Measurements from ENCODE around the gene SNX24.
A peak's percentile ranks its signal among the peaks of the same experiment; 100 is the strongest.

Gene SNX24

DNA sequence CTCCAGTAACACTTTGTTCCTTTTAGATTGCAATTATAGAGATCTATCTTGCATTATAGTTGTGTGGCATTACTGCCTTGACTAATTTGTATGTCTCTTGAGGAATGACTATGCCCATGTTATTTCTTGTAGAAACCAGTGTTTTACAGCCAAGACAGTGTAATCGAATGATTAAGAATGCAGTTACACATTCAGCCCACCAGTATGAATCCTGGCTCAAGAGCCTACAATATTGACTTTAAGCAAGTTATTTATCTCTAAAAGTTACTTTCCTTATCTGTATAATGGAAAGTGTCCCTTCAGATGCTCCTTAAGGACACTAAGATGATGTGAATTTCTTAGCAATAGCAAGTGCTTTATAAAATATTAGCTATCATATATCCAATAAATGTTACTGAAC lies 9.7 kb upstream of the SNX24 start:
- no peak for DNase-seq (ENCODE audit: low spot score)
- POLR2A ChIA-PET (ENCODE audit: low non-redundant PET) = no interaction called here
- TF ChIP-seq, protein P1, sequence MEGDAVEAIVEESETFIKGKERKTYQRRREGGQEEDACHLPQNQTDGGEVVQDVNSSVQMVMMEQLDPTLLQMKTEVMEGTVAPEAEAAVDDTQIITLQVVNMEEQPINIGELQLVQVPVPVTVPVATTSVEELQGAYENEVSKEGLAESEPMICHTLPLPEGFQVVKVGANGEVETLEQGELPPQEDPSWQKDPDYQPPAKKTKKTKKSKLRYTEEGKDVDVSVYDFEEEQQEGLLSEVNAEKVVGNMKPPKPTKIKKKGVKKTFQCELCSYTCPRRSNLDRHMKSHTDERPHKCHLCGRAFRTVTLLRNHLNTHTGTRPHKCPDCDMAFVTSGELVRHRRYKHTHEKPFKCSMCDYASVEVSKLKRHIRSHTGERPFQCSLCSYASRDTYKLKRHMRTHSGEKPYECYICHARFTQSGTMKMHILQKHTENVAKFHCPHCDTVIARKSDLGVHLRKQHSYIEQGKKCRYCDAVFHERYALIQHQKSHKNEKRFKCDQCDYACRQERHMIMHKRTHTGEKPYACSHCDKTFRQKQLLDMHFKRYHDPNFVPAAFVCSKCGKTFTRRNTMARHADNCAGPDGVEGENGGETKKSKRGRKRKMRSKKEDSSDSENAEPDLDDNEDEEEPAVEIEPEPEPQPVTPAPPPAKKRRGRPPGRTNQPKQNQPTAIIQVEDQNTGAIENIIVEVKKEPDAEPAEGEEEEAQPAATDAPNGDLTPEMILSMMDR (conservative IDR thresholded peaks at IDR 0.05; ENCODE audit: low read depth) = no peak
- CTCF ChIA-PET = interaction anchor here (0.5 kb wide), 1 partner anchor 85 kb away, joined by 4 read pairs; no protein-coding TSS in a partner anchor
- no peak overlapping the region for H3K27ac ChIP-seq

DNA sequence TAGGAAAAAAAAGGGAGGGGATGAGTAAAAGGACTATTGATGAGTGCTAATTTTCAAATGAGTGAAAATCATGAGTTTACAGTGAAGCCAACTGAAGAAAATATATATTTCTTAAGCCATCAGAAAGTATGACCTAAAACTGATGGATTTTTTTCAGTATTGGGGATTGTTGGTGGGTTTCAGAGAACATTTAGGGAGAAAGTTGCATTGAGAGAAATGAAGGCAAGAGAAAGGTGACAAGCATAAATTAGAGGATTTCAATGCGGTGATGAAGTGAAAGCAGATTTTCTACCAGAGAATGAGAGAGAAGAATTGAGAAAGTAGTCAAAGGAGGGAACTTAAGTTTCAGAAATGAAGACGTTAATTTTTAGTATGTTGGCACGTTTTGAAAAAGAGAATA lies 8.5 kb upstream of the SNX24 start:
- ChIA-PET CTCF (no interaction called here), POLR2A (ENCODE audit: low non-redundant PET) (no interaction called here)
- no peak overlapping the region for H3K27ac ChIP-seq
- DNase-seq (ENCODE audit: low spot score) = no peak
- TF ChIP-seq, protein P1 (conservative IDR thresholded peaks at IDR 0.05; ENCODE audit: low read depth) = no peak

DNA sequence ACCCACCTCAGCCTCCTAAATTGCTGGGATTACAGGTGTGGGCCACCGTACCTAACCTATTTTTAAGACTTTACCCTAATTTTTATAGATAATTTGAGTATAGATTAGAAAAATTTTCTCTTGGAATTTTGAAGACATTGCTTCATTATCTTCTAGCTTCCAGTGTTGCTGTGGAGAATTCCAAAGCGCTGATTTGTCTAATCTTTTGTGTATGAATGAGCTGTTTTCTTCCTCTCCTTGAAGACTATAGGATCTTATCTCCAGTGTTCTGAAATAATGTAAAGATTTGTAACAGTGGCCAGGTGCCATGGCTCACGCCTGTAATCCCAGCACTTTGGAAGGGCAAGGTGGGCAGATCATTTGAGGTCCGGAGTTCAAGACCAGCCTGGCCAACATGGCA lies 5.7 kb upstream of the SNX24 start:
- CTCF ChIA-PET = interaction anchor here (1.0 kb wide), 1 partner anchor 66 kb away, joined by 4 read pairs; no protein-coding TSS in a partner anchor
- no peak for DNase-seq (ENCODE audit: low spot score)
- POLR2A ChIA-PET (ENCODE audit: low non-redundant PET) = no interaction called here

DNA sequence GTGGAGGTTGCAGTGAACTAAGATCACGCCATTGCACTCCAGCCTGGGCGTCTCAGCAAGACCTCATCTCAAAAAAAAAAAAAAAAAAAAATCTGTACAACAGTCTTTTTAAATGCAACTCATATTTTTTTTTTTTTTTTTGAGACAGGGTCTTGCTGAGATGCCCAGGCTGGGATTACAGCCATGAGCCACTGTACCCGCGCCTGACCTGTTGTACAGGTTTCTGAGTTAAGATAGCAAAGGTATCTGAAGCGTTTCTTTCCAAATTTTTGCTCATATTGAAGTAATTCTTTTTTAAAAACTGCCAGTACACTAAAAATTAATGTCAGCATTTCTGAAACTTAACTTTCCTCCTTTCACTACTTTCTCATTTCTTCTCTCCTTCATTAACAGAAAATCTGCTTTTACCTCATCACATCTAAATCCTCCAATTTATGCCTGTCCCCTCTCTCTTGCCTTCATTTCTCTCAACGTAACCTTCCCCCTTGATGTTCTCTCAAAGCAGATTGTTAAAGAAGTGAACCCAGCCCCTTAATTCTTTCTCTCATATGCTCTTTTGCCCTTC lies 3.3 kb upstream of the SNX24 start:
- TF ChIP-seq, protein P1 (conservative IDR thresholded peaks at IDR 0.05; ENCODE audit: low read depth) = no peak
- no peak overlapping the region for H3K27ac ChIP-seq
- ChIA-PET POLR2A (ENCODE audit: low non-redundant PET) (no interaction called here), CTCF (no interaction called here)
- DNase-seq (ENCODE audit: low spot score) = no peak

More for the DNA sequence above, 5.7 kb upstream of the SNX24 start:
- TF ChIP-seq, protein P1 (conservative IDR thresholded peaks at IDR 0.05; ENCODE audit: low read depth) = no peak
- H3K27ac ChIP-seq = no peak overlapping the region

DNA sequence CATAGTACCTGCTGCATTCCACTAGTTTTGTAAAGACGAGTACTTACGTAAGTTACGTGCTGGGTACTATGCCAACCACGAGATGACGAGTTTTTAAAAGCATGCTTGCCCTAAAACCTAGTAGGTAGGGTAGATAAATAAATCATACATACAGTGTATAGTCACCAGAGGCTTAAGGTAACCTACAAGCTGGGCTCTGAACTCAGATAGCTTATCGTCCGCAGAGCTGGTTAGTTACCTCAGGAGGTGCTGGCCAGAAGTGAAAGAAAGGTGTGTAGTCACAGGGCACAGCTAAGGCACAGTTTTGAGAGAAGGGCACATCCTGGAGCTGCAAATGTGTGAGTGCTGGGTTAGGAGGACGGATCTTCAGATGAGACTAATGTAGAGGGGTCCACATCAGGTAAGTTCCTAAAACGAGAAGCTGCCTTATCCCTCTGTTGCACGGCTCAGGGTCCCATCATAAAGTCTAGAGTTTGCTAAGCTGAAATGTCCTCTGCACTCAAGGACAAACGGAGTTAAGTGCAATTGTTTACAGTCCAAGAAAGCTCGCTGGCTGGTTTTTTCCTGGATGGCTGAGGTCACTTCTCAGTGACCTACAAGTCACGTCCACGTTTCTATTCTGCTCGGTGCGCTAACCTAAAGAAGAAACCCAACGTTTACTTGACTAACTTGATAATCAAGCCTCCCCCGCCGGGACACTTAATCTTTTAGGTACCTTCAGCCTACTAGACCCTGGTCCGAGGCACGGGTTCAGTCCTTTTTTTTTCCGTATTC lies 1.1 kb upstream of the SNX24 start:
- ChIA-PET CTCF (interaction anchor here (0.6 to 2.4 kb wide), 3 partner anchors 12 to 140 kb away, joined by 3 to 6 read pairs (median 5); partner anchors contain the start of gene SNX2), POLR2A (ENCODE audit: low non-redundant PET) (no interaction called here)
- peak; percentile 12 for DNase-seq (ENCODE audit: low spot score)
- peak overlapping the region; percentile 95 for H3K27ac ChIP-seq
- TF ChIP-seq, protein P1 (conservative IDR thresholded peaks at IDR 0.05; ENCODE audit: low read depth) = no peak

DNA sequence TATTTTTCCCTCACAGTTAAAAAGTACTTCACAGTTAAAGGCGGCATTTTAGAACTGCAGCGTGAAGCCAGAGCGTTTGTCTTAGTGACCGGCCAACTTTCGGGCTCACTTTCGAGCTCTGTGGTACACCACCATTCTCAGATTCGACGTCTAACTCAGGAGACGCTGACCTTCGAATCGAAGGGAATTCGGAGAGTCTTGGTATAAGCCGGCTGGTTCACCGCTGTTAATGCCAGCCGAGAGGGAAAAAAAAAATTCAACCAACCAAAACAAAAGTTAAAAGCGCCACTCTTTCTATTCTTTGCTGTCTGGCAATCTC lies 544 bp upstream of the SNX24 start:
- DNase-seq (ENCODE audit: low spot score) = no peak
- H3K27ac ChIP-seq = peak overlapping the region; percentile 95
- ChIA-PET POLR2A (ENCODE audit: low non-redundant PET) (no interaction called here), CTCF (interaction anchor here (0.9 to 2.4 kb wide), 2 partner anchors 70 to 141 kb away, joined by 3 to 5 read pairs; partner anchors contain the start of gene SNX2)
- TF ChIP-seq, protein P1 (conservative IDR thresholded peaks at IDR 0.05; ENCODE audit: low read depth) = no peak
